ENCODE results near the gene SART1.

The SART1 gene, protein sequence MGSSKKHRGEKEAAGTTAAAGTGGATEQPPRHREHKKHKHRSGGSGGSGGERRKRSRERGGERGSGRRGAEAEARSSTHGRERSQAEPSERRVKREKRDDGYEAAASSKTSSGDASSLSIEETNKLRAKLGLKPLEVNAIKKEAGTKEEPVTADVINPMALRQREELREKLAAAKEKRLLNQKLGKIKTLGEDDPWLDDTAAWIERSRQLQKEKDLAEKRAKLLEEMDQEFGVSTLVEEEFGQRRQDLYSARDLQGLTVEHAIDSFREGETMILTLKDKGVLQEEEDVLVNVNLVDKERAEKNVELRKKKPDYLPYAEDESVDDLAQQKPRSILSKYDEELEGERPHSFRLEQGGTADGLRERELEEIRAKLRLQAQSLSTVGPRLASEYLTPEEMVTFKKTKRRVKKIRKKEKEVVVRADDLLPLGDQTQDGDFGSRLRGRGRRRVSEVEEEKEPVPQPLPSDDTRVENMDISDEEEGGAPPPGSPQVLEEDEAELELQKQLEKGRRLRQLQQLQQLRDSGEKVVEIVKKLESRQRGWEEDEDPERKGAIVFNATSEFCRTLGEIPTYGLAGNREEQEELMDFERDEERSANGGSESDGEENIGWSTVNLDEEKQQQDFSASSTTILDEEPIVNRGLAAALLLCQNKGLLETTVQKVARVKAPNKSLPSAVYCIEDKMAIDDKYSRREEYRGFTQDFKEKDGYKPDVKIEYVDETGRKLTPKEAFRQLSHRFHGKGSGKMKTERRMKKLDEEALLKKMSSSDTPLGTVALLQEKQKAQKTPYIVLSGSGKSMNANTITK

GRCh38 chr11:65961267-65962140, at the start of gene SART1:
SART1 (plus strand) TSS chr11:65961734; CDS start chr11:65961781, 47 bp downstream.
- DNase-seq, result peak; percentile 96

DNA sequence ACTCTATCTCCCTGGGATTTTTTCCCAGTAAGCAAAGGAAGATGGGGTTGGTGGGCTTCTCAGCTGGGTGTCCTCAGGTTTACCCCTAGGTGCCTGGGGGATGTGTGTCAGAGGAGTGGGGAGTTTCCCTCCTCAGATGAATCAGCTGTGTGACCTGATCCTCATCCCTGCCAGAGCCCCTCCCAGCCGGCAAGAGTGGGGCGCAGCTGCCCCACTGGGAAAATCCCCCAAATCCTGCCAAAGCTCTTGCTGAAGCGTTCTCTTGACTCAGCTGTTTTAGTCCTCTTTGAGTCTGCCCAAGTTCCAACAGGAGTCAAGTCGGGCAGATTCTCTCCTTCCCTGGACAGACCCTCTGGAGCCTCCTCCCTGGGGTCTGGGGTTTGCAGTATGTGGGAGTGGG, 48.7 kb upstream of the SART1 start:
- no peak for DNase-seq

- DNase-seq, result peak; percentile 55
Observed at GRCh38 chr11:65915101-65915820, 46.3 kb upstream of the SART1 start.

GRCh38 chr11:65915821-65916251, 45.7 kb upstream of the SART1 start:
- DNase-seq, result no peak

DNA sequence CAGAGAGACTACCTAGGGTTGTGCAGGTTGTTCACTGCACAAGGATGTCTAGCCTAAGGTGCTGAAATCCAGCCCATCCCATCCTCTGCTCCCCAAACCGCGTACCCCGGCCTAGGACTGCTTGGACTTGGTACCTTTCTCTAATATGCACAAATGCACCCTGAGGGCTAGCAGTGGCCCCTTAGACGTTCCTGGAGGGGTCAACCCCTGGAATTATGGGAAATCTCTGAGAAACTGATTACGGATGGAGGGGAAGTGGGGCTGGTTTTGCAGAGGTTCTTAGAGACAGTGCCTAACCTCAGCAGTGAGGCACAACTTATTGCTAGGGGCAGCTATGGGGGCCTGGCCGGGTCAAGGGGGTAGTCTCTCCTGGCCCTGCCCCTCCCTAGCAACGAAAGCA, 45.1 kb upstream of the SART1 start:
- DNase-seq, result no peak

GRCh38 chr11:65917077-65917433, 44.5 kb upstream of the SART1 start:
- no peak for DNase-seq

DNA sequence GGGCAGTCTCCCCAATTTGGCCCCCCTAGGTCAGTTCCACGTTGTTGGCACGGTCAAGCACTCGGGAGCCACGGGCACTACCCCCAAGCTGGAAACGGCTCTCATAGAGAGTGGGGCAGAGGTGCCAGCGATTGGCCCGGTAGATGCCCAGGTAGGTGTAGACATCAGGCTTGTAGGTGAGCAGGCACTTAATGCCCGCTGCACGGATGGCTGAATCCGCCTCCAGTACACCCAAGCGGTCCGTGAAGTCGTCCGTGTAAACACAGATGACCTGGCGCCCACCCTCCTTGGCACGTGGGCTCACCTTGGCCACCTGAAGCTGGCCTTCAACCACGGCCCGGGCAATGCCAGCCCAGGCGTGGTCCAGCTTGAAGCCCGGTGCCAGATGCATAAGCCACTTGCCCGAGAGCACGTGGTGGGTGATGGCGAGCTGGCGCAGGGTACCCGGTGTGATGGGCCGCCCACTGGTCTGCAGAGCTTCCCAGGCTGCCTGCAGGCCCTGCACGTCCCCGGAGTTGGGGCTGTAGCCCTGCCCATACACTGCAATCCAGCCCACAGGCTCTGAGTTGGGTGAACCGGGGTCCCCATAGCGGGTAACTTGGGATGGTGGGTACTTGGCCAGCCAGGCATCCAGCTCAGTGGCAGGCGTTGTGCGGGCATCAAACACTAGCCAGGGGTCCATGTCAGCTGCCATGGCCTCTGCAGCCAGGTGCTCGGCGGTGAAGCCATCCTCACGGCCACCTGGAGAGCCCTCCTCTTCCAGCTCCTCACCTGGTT, 43.9 kb upstream of the SART1 start:
- DNase-seq, result no peak

GRCh38 chr11:65918211-65919140, 43.1 kb upstream of the SART1 start, which contains the start of gene C11orf68:
C11orf68 (minus strand) TSS chr11:65919062; CDS start chr11:65919031, 31 bp downstream.
- DNase-seq, result peak; percentile 56

DNA sequence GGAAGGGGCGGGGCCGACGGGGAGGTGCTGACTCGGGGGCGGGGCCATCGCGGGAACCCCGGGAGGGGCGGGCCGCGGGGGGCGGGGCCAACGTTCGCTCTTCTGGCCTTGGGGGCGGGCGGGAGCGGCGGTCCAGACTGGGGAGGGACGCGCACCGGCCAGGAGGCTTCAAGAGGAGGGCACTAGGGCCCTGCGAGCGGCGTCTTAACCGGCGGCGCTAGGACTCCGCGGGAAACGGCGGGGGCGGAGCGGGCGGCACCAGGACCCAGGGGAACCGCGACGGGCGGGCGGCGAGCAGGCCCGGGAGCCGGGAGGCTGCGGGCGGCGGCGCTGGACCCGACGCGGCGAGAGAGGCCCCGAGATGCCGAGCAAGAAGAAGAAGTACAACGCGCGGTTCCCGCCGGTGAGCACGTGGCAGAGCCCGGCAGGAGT, 42.4 kb upstream of the SART1 start, which contains the start of gene DRAP1:
Gene DRAP1, plus strand, starts transcription at position 286 of the 432 bp plus-strand sequence. Its CDS starts 76 bp downstream, at position 362.
- peak; percentile 97 for DNase-seq

- DNase-seq, result peak; percentile 52
Observed at GRCh38 chr11:65919573-65920371, 41.8 kb upstream of the SART1 start.

DNA sequence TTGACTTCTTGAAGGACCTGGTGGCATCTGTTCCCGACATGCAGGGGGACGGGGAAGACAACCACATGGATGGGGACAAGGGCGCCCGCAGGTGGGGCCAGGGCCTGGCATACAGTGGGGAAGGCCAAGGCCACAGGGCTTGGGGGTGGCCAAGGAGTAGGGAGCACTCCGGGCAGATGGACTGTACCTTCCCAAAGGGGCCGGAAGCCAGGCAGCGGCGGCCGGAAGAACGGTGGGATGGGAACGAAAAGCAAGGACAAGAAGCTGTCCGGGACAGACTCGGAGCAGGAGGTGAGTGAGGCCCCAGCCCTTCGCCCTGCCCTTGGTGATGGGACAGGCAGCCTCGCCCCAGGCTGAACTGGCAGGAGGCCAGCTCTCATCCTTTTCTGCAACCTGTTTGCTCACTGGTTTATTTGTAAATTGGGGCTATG, 41.1 kb upstream of the SART1 start:
- no peak for DNase-seq

DNA sequence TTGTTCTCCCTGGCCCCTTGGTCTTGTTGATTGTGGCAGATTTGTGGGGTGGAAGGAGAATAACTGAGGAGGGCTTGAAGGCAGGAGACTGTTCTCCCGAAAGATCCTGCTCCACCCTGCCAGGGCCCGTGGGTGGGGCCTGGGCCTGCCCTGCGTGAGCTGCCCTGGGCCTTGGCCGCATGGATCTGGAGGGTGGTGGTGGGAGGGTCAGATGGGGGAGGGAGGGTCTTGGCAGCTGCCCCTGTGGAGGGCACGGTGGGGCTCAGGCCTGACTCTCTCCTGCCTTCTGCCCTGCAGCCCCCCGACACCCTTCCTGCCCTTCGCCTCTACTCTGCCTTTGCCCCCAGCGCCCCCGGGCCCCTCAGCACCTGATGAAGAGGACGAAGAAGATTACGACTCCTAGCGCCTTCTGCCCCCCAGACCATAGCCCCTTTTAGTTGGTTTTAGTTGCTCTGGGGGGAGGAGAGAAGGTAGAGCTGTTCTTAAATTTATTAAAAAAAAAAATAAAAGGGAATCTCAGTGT, 40.4 kb upstream of the SART1 start:
- DNase-seq, result no peak

- no peak for DNase-seq
Observed at GRCh38 chr11:65921876-65922275, 39.7 kb upstream of the SART1 start.

DNA sequence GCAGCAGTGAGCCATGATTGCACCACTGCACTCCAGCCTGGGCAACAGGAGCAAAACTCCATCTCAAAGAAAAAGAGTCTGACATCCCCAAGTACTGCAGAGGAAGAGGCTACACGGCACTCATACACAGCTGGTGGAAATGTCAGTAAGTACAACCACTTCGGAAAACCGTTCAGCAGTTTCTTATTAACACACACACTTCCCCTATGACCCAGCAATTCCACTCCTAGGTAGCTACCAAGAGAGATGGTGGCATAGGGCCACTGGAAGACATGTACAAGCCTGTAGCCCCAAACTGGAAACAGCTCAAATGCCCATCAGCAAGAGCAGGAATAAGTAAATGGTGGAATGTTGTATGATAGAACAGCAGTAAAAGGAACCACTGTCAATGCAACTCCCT, 39.0 kb upstream of the SART1 start:
- no peak for DNase-seq

DNA sequence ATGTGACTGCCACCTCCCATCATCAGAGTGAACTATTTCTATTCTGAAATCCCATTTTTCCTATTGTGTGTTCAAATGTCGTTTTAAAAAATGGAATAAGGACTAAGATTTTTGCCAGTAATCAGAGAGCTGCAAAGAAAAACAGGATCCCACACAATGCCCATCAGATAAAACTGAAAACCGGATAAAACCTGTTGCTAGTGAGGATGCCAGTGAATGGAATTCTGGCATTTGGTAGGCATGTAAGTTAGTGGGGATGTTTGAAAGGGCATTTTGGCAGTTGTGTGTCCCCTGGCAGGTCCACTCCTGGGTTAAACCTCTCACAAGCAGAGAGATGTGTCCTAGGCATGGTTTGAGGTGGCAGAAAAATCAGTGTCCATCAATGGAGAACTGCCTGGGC, 36.1 kb upstream of the SART1 start:
- DNase-seq, result no peak

DNA sequence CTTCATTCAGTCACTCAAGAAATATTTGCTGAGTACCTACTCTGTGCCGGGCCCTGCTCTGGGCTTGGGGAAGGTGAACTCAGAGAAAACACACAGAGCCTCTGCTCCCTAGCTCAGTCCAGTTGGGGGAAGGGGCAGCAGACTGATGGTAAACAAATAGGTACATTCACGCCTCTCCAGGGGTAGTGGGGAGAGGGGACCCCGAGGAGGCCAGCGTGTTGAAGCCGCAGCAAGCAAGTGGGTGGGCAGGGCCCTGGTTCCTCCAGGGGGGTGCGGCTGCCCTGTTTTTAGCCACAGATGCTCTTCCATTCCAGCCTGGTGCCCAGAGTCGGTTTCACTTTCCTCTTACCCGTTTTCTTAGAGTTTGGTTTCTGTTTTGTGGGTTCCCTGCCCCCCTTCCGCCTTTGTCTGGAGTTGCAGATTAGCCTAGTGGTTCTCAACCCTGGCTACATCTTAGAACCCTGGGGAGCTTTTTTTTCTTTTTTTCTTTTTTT, 33.6 kb upstream of the SART1 start:
- no peak for DNase-seq

- DNase-seq, result no peak
Observed at GRCh38 chr11:65928667-65929066, 32.9 kb upstream of the SART1 start.

DNA sequence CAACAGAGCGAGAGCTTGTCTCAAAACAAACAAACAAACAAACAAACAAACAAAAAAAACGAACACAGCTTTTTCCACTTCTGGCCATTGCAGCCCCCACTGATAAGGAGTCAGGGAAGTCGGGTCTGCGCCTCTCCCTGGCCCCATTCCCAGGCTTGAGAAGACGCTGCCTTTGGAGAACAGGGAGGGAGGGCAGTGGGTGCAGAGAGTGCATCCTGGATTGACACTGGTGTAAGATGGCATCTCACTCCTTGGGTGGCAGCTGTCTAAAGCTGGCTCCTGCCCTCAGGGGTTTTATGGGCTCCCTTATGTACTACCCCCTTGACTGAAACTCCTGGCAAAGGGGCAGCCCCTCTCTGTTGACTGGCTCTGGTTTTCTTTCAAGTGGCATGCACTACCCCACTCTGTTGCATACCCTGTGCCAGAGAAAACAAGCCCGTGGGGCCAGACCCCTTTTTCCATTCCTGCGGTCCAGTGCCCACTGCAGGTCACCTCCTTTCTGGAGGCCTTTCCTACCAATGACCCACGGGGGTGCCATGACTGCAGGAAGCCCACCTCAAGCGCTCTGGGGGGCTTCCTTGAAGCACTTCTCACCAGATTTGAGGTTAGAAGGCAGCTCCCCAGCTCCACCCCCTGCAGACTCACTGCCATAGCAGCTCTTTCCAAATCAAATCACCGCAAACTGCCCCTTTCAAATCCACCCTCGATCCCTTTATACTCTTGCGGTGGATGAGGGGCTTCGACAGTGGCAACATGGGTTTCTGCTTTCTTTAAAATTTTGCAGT, 29.6 kb upstream of the SART1 start:
- no peak for DNase-seq

All from retina (tissue), 1 donor.